GM12878 (cell line): ENCODE measurements around the gene NFATC1. TPM values are rescaled to one million over a fixed set of nuclear protein-coding genes. Genes with fewer than 3 reads are reported as not detected.

Experiments
- ATAC-seq: fragments of 200-7000 bp; cut with Tn5 transposase; 3 replicates; pipeline ENCODE4 v1.9.1; 2020; ENCODE audit warnings: mild to moderate bottlenecking, moderate library complexity
- BruUV-seq: library from RNA; stranded (reverse); fragments of 400-500 nt; replicated peaks from 2 replicates; lab custom pipeline; 2021; lab: Mats Ljungman, UMichigan
- CTCF ChIA-PET: fragments of 300-600 bp; sonication (Branson Sonifier 250); formaldehyde crosslinking; extraction: SDS; loops from one replicate; lab custom pipeline; 2021; ENCODE audit warnings: inconsistent platforms; lab: Yijun Ruan, JAX
- POLR2A ChIA-PET: fragments of 350-600 bp; formaldehyde crosslinking; extraction: SDS; loops from one replicate; lab custom pipeline; 2021; ENCODE audit warnings: inconsistent platforms; lab: Charles Lee
- RAD21 ChIA-PET: fragments of 300-600 bp; sonication (Branson Sonifier 250); formaldehyde crosslinking; loops from one replicate; lab custom pipeline; 2023; ENCODE audit warnings: antibody characterized with exemption; ENCODE audit not compliant: unreplicated experiment; lab: Charles Lee
- SMC1A ChIA-PET: fragments of 300-600 bp; sonication (Branson Sonifier 250); formaldehyde crosslinking; loops from one replicate; lab custom pipeline; 2023; ENCODE audit not compliant: unreplicated experiment, uncharacterized antibody; lab: Charles Lee
- DNase-seq: peaks from one replicate; pipeline ENCODE4 v3.0.0-alpha.2; 2011; ENCODE audit warnings: low read depth, low spot score
- FAIRE-seq: peaks from 3 replicates; lab custom pipeline; 2011; peaks lifted over from hg19 to GRCh38; lab: Jason Lieb, UNC
- H2AFZ ChIP-seq: 2 replicates; pipeline ENCODE4 v1.6.0; 2011; ENCODE audit warnings: low read depth, low read length, control low read depth; ENCODE audit not compliant: control insufficient read depth
- H3K27ac ChIP-seq: 2 replicates; pipeline ENCODE4 v1.5.1; 2011; ENCODE audit warnings: control low read depth; ENCODE audit not compliant: control insufficient read depth, insufficient read depth
- H3K27me3 ChIP-seq, 2 experiments: replicated peaks in 1 of 2; 2 replicates each; pipeline versions ENCODE4 v1.6.0 to v1.6.1; 2011; ENCODE audit warnings: low read length in 1 of 2; ENCODE audit not compliant: control insufficient read depth in 2 of 2, insufficient read depth in 2 of 2
- H3K36me3 ChIP-seq, 2 experiments: 2 replicates each; pipeline ENCODE4 v1.5.1; 2011; ENCODE audit warnings: low read length in 1 of 2; ENCODE audit not compliant: control insufficient read depth in 2 of 2, insufficient read depth in 2 of 2
- H3K4me1 ChIP-seq: 2 replicates; pipeline ENCODE4 v1.6.1; 2011; ENCODE audit warnings: mild to moderate bottlenecking, low read length, moderate library complexity, mixed read lengths; ENCODE audit not compliant: control insufficient read depth, insufficient read depth
- H3K4me2 ChIP-seq: 2 replicates; pipeline ENCODE4 v1.6.0; 2011; ENCODE audit warnings: control low read depth; ENCODE audit not compliant: control insufficient read depth, insufficient read depth
- H3K4me3 ChIP-seq: fragments of 200-600 bp; sonication (generic); 2 replicates; pipeline ENCODE4 v1.5.1; 2016
- H3K79me2 ChIP-seq: 2 replicates; pipeline ENCODE4 v1.6.0; 2011; ENCODE audit warnings: low read length; ENCODE audit not compliant: control insufficient read depth, insufficient read depth
- H3K9ac ChIP-seq: 2 replicates; pipeline ENCODE4 v1.8.0; 2011; ENCODE audit warnings: low read length, control low read depth, mixed read lengths; ENCODE audit not compliant: control insufficient read depth, insufficient read depth
- H3K9me3 ChIP-seq: replicated peaks from 3 replicates; pipeline ENCODE4 v1.5.1; 2011; ENCODE audit warnings: mild to moderate bottlenecking, low read length; ENCODE audit not compliant: control insufficient read depth, insufficient read depth
- H4K20me1 ChIP-seq: 2 replicates; pipeline ENCODE4 v1.6.0; 2011; ENCODE audit not compliant: control insufficient read depth, insufficient read depth
- CHD1 ChIP-seq: IDR thresholded peaks from 2 replicates; pipeline ENCODE4 v1.6.1; 2012; ENCODE audit warnings: low read depth, low read length, improper control_type of control experiment
- CREM ChIP-seq: IDR thresholded peaks from 2 replicates; pipeline ENCODE4 v1.6.1; 2014; ENCODE audit warnings: antibody characterized with exemption, low read depth
- NR2F1 ChIP-seq: fragments of 450-650 bp; conservative IDR thresholded peaks from 2 replicates; pipeline ENCODE4 v1.6.1; 2017; ENCODE audit warnings: mild to moderate bottlenecking
- SMAD1 ChIP-seq: fragments of 450-650 bp; IDR thresholded peaks from 2 replicates; pipeline ENCODE4 v1.6.1; 2018; ENCODE audit warnings: mild to moderate bottlenecking, low read depth; ENCODE audit not compliant: partially characterized antibody
- WGBS: methylation state at CpG from one replicate; pipeline ENCODE4 v1.1.6; 2016; ENCODE audit warnings: low lambda C conversion rate; ENCODE audit not compliant: insufficient replicate concordance, insufficient coverage; ENCODE audit errors: missing lambda C conversion rate; 5-methylcytosine and 5-hydroxymethylcytosine counted together
- in situ Hi-C: fragments of 300-500 bp; cut with MboI; formaldehyde crosslinking; loops from 9 replicates; pipeline ENCODE4 v1.14.3; 2018; ENCODE audit warnings: mixed read lengths
- intact Hi-C: fragments of 100-400 bp; cut with micrococcal nuclease; formaldehyde crosslinking; loops from one replicate; pipeline ENCODE4 v1.14.2; 2022; ENCODE audit not compliant: unreplicated experiment
- polyA plus RNA-seq, 11 experiments: library from polyadenylated mRNA; depleted of rRNA in 4 of 11; unstranded in 6 of 11; stranded (reverse) in 5 of 11; fragments of >200 nt; fragmentation: Nextera tagmentation in 4 of 11; fragmentation: Illumina TruSeq in 1 of 11; extraction: Ambion mirVana in 4 of 11; extraction: Trizol in 1 of 11; gene quantifications; 1 replicate in 1 of 11; 2 replicates in 10 of 11; pipeline versions ENCODE4 v1.2.1 to v1.2.3, GENCODE V29; 2011 to 2016; ENCODE audit warnings: inconsistent platforms in 2 of 11, missing spikeins in 2 of 11, low read depth in 1 of 11
- total RNA-seq, 4 experiments: library from RNA; depleted of rRNA in 3 of 4; stranded (reverse); fragments of >200 nt in 3 of 4; fragmentation: Illumina TruSeq in 1 of 4; extraction: Trizol in 1 of 4; gene quantifications; 2 replicates each; pipeline versions ENCODE4 v1.2.1 to v1.2.3, GENCODE V29; 2013 to 2021
- TF ChIP-seq, protein P1 (sequence below): IDR thresholded peaks from 2 replicates; pipeline ENCODE4 v1.6.1; 2011; ENCODE audit warnings: low read depth, low read length, improper control_type of control experiment, borderline replicate concordance
- TF ChIP-seq, protein P2 (sequence below): fragments of 450-650 bp; IDR thresholded peaks from 2 replicates; pipeline ENCODE4 v1.6.1; 2017; ENCODE audit warnings: mild to moderate bottlenecking

Gene NFATC1
- total and polyA plus RNA-seq, 10 of the 15 experiments (the other 5 are each of a cell fraction or from before 2014, with no cell fraction given), result 0.84 to 20.8 (median 5.1) TPM

DNA sequence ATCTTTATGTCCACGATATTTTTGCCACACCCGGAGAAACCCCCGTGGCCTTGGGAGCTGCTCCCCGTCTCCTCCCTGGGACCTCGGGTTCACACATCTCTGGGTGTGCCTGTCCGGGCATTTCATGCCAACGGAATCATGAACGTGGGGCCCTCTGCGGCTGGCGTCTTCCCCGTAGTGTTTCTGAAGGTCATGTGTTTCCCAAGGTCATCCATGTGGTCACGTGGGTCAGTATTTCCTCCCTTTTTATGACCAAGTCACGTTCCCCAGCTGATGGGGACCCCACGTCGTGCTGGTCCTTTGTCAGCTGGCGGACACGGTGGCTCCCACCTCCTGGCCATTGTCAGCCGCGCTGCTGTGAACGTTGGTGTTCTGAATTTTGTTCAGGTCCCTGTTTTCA lies 135.7 kb downstream of the NFATC1 start:
- ATAC-seq, result no peak
- Histone ChIP-seq H4K20me1 (no peaks in the 10 kb centered on the region), H3K4me3 (no peak overlapping the region)
- TF ChIP-seq, protein P1, sequence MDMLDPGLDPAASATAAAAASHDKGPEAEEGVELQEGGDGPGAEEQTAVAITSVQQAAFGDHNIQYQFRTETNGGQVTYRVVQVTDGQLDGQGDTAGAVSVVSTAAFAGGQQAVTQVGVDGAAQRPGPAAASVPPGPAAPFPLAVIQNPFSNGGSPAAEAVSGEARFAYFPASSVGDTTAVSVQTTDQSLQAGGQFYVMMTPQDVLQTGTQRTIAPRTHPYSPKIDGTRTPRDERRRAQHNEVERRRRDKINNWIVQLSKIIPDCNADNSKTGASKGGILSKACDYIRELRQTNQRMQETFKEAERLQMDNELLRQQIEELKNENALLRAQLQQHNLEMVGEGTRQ, result no peak
- TF ChIP-seq SMAD1 (no peak), CREM (no peak), CHD1 (no peak), NR2F1 (no peak)
- TF ChIP-seq, protein P2, sequence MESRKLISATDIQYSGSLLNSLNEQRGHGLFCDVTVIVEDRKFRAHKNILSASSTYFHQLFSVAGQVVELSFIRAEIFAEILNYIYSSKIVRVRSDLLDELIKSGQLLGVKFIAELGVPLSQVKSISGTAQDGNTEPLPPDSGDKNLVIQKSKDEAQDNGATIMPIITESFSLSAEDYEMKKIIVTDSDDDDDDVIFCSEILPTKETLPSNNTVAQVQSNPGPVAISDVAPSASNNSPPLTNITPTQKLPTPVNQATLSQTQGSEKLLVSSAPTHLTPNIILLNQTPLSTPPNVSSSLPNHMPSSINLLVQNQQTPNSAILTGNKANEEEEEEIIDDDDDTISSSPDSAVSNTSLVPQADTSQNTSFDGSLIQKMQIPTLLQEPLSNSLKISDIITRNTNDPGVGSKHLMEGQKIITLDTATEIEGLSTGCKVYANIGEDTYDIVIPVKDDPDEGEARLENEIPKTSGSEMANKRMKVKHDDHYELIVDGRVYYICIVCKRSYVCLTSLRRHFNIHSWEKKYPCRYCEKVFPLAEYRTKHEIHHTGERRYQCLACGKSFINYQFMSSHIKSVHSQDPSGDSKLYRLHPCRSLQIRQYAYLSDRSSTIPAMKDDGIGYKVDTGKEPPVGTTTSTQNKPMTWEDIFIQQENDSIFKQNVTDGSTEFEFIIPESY, result no peak
- TF ChIP-seq, all 136 proteins: peak for 0
- Histone ChIP-seq H3K27ac (no peak overlapping the region), H3K9ac (no peak overlapping the region), H3K27me3 (no peaks in the 10 kb centered on the region), H3K4me1 (no peaks in the 10 kb centered on the region), H3K9me3 (no peaks in the 10 kb centered on the region), H3K36me3 (no peaks in the 10 kb centered on the region), H2AFZ (no peak overlapping the region), H3K4me2 (no peak overlapping the region), H3K79me2 (no peaks in the 10 kb centered on the region)
- SMC1A ChIA-PET, result interaction anchor here (1.4 to 2.3 kb wide), 4 partner anchors 65 to 157 kb away, joined by 4 to 14 read pairs (median 5); no protein-coding TSS in a partner anchor
- WGBS, result 81% methylated on average over 20 of the region's 20 CpGs
- FAIRE-seq (no peak), DNase-seq (no peak)
- CTCF ChIA-PET, result interaction anchor here (4.8 to 6.4 kb wide), 2 partner anchors 134 to 151 kb away, joined by 17 to 48 read pairs; partner anchors contain the start of gene NFATC1
- no TSS peak for BruUV-seq
- POLR2A ChIA-PET, result no interaction called here
- in situ Hi-C loops (no loop called here), intact Hi-C loops (no loop called here)
- RAD21 ChIA-PET, result interaction anchor here (1.1 to 1.4 kb wide), 2 partner anchors 133 to 139 kb away, joined by 3 to 4 read pairs; no protein-coding TSS in a partner anchor
